HG03439 (cell line): ENCODE measurements around the gene CHIT1.
A peak's percentile ranks its signal among the peaks of the same experiment; 100 is the strongest.

ENCODE experiments used
- ATAC-seq: cut with Tn5 transposase; IDR thresholded peaks from one replicate; pipeline ENCODE4 v1.9.1; 2021; ENCODE audit warnings: mild to moderate bottlenecking, moderate library complexity; ENCODE audit not compliant: unreplicated experiment

Gene CHIT1

DNA sequence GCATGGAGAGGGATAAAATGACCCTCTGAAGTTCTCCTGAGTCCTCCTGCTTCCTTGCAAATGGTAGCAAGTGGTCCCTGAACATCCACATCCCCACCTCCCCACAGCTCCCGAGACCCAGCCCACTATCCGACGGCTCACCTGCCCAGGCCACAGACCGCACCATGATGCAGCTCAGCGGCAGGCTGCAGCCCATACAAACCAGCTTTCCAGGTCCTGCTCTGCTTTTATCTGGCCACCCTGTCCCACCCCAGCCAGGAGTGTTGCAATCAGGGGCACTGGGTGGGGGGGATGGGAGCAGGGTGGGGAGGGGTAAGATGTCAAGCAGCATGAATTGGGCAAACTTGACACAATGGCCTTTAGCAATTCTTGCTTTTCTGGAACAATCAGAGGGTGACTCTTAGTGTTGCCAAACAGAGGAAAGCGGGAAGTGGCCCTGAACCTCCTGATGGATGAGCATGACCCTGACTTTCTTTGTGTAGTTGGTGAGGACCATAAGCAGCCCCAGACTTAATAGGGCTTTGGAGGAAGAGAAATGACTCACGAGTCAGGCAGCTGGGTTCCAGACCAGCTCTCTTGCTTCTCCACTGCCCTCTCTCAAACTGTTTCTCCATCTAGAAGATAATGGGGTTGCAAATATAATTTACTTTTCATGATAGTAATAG lies at the start of gene CHIT1:
CHIT1 (minus strand) TSS at position 203 of the 665 bp plus-strand sequence; CDS start at position 166, 37 bp downstream.
- ATAC-seq, result no peak

DNA sequence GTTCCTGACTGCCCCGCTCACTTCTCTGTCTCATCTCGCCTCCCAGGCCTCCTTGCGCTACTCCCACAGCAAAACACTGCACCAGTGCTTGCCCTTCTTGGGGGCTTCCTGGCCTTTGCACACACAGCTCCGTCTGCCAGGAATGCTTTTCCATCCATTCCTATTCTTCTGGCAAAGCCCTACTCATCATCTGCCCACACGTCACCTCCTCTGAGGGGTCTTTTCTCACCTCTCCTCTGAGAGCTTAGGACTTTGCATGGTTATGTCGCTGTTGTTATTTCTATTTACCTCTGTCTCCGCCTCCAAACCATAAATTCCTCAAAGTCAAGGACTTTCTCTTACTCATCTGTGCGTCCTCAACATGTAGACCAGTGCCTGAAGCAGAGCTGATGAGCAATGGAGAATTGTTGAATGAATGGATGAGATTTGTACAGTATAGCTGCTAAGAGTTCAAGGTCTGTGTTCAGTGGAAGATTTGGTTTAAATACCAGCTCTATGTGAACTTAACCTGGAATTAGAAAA lies 49.5 kb upstream of the CHIT1 start:
- ATAC-seq, result no peak

DNA sequence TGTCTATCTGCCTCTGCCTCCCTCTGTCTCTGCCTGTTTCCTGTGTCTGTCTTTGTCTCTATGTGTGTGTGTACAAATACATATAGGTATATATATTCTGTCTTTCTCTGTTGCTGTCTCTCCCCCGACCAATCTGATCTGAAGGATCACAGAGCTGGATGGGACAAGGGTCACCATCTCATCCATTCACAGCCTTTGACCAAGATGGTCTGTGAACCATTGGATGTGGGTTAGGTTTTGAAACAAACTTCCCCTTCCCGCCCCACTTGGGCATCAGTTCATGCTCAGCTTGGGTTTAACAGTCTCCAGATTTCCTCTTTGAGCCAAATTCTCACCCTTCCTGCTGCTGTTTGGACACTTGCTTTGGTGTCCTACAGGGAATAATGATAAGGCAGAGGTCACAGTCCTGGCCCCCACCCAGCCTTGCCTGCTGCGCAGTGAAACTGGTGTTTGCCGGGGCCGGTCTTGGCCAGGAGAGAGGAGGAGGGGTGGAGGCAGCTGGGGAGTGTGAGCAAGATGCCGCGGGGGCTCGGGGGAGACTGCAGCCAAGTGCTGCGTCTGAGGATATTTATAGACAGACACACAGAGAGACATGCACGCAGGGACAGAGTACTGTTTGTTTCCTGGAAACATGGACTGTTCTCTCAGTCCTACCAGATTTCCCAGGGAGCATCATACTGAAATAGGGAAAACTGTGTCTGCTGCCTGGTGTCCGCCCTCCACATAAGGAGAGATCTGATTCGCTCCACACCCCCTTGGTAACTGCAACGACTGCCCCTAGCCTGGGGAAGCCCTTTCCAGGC lies 48.8 kb upstream of the CHIT1 start:
- no peak for ATAC-seq

DNA sequence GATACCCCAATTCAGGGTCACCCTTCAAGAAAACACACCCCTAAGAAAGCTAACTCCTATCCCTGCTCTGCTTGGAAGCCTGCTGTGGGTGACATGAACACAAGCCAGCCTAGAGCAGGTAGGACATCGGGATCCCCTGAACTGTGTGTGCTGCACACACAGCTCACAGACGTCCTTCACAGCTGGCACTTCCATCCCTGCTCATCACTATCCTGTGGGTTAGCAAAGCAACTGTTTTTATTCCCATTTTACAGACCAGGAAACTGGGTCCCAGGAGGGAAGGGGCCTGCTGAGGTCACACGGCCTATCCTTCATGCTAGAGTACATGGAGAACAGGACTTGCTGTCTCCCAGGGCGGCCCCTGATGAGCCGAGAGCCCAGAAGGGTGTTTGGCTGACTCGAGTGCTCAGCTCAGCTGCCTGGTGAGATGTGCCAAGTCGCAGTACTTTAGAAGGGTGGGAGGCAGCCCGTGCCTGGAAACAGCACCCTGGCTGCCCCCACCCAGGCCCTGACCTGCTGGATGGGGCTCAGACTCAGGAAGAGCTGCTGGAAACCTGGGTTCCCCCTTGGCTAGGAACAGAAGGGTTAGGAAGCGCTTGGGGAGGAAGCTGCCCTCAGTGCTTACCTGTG lies 47.6 kb upstream of the CHIT1 start:
- ATAC-seq, result no peak

DNA sequence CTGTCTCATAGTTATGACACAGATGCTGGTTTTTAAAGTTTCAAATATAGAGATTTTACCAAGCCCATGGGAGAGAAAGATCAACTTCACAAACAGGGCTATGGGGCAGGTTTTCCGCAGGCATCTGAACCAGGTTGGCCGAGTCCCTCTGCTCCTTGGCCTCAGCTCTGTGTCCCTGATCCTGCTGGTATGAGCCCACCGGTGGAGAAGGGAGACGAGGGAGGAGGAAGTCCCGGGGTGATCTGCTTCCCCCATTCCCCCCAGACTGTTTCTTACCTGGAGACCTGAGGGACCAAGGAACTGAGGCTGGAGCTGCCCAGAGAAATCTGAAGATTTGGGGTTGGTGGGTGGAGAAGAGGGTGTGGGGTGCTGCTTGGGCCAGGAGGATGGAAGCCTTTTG lies 46.9 kb upstream of the CHIT1 start:
- no peak for ATAC-seq

DNA sequence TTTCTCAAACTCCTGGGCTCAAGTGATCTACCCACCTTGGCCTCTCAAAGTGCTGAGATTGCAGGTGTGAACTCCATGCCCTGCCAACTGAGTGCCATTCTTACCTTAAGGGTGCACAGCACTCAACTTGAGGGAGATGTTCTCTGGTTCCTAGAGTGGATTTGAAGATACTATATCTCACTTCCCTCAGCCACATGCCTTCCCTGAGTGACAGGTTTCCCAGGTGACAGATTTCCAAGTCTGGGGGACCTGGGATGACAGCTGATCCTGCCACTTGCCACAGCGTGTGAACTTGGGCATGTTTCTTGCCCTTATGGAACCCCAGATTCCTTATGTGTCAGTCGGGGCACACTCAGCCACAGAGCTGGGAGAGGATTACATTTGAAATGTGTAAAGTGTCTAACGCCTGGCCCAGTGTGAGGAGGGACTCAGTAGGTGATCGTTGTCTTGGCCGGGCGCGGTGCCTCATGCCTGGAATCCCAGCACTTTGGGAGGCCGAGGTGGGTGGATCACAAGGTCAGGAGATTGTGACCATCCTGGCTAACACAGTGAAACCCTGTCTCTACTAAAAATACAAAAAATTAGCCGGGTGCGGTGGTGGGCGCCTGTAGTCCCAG lies 46.3 kb upstream of the CHIT1 start:
- ATAC-seq, result no peak

DNA sequence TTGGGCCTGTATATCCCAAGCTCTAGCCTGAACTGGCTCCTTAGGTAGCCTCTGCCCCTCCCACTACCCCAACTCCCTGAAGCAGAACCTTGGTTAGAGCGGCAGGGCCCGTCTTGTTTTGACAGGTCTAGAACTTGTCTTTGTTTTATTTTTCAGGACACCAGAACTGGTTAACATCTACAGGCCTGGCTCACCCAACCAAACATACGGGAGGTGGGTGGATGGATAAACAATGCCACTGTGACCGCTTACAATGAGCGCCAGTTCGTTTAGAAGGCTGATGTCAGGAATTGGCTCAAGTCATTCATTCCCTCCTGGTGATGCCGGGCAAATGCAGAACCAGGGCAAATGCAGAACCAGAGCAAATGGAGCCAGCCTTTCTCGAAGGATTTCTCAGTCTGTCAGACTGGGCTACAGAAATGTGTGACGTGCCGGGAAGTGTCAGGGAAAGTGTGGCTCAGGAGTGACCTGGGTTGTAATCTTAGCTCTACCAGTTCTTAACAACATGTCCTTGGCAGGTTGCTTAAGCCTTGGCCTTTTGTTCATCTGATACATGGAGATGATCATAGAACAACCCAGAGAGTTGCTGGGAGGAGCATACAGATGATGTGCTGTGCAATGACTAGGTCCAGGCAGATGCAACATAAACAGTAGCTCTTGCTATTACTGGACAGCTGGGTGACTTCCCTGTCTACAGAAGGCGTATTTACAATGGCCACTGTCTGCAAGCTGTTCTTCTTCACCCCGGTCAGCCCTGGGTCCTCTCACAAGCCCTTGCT lies 45.3 kb upstream of the CHIT1 start:
- ATAC-seq, result no peak

DNA sequence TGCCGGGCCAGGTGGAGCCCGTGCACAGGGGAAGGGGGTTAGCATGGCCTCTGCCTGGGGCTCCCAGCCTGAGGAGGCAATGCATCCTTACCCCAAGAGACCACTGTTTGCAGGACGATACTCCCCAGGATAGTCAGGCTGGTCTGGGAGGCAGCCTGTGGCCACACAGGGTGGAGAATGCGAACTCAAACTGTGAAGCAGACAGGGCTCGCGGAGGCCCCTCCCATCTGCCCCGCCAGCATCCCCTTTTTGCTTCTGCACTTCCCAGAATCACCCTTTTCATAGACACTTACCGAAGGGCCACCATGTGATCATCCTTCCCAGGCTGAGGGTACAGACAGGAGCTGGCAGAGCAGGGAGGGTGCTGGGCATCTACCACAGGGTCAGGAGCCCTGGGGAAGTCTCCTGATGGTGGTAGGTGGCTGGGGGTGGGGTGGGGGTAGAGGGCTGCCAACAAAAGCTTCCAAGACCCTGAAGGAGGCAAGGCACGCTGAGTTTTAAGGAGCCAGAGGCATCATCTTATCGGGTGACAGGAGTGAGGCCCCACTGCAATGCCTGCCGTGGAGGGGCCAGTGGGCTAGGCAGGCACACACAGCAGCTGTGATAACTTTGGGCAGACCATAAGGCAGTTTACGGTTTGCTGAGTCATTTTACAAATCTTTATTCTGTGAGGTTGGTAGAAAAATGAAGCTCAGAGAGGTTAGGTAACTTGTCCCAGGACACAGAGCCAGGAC lies 44.6 kb upstream of the CHIT1 start:
- ATAC-seq, result peak; percentile 20

DNA sequence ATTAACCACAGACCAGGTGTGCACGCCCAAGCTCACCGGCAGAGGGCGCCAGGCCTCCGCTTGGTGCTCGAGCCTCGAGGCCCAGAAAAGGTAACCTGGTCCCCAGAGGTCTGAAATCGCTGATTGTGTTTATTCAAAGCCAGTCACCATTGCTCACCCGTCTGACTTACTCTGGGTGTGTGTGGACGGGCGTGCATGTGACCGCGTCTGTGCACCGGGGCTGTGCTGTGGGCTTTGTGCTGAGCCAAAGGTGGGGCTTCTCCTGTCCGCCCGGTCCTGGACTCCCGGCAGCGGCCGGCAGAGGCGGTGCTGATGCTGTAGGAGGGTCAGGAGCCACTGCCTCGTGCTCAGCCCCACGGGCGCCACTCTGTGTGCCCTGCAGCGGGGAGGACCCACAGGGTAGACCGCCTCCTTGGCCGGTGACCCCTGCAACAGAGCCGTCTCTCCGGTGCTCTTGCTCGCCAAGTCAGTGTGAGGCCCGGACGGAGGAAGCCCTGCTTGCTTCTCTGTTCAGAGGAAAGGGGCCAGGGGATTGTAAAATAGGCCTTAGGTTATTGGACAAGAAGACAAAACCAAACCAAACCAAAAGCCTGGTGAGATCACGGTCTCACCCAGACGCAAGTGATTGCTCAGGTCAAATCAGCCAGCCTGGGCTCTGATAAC lies 43.9 kb upstream of the CHIT1 start:
- ATAC-seq, result peak; percentile 62

DNA sequence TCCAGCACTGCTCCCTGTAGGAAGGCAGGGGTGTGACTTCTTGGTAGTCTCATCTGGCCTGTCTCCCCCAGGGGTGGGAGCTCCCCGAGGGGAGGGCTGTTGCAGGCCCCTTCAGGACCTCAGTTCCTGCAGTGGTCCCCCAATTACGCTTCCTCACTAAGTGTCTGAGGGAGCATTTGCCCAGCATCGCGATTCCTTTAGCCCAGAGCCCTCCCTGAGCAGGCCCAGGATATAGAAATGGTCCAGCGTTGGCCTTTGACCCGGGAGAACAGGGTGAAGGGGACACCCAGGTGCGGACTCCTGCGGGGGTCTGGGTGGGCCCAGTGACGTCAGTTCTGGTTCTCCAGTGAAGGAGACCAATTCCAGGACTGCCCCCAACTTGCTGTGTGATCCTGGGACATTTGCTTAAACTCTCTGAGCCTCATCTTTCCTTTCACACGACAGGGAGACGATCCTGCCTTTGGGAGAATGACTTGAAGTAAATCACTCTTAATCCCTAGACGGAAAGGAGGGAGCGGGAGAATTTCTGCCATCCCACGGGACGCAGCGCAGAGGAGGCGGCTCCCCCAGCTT lies 43.2 kb upstream of the CHIT1 start:
- no peak for ATAC-seq

DNA sequence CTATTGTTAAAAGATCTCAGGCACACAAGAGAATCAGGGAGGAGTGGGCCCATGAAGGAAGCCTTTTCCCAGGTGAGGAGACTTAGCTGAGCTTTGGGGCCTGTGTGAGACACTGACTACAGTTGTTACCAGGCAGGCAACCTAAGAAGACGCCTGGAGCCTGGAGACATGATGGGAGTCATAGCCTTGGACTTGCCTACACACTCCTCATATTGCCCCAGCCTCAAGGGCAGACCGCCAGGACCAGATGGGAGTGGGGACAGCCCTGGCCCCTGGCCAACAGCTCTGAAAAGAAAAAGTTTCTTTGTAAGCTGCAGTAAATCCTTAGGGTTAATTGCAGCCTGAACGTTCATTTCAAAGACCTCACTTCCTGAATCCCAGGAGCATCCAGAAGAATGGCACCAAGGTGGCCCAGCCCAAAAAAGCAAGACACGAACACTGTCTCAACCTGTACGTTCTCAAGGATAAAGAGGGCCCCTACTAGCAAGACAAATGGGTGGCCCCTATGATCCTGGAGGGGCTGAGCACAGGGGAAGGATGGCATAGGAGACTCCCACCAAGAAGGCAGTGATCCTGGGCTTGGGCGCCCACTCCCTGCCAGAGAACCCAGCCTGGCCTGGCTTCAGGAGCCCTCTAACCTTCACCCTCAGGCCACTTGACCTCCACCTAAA lies 42.6 kb upstream of the CHIT1 start:
- no peak for ATAC-seq

DNA sequence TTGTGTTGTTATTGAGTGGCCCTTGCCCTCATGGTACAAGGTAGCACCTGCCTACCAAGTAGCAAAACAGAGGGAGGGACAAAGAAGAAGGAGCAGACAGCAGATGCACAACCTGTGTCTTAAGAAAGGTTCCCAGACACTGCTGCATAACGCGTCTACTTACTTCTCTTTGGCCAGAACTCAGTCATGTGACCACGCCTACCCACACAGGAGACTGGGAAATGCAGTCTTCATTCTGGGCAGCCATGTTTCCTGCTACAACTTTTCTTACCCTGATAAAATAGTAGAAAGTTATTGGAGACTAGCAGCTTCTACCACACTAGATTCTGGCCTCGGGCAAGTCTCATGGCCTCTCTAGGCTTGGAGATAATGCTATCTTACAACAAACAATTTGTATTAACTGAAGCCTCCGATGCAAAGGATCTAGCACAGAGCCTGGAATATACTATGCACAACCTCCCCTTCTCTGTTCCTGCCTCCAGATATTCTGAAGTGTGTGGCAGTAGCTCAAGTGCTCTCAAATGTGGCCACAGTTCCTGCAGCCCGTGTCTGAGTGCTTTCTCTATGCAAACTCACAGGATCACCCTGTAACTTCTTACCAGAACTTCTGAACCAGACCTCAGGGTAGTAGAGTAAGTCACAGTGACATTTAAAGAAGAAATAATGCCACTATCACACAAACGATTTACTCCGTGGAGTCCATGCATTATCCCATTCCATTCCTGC lies 41.7 kb upstream of the CHIT1 start:
- no peak for ATAC-seq

DNA sequence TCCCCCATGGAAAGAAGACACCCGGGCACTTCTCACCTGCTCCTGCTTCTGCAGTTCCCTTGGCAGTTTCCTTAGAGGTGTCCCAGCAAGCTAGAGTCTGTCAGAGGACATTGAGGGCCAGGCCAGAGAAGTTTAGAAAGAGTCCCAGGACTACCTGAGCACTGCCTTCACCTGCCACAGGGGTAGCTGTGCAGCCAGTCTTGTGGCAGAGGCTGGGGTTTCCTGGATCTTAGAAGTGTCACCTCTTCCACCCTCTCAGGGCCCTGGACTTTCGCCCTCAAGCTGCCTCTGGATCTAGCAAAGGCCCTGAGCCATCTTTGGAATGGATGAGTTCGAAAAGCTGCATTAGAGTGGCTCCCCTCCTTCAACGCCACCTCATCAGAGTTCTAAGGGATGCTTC lies 41.0 kb upstream of the CHIT1 start:
- no peak for ATAC-seq

DNA sequence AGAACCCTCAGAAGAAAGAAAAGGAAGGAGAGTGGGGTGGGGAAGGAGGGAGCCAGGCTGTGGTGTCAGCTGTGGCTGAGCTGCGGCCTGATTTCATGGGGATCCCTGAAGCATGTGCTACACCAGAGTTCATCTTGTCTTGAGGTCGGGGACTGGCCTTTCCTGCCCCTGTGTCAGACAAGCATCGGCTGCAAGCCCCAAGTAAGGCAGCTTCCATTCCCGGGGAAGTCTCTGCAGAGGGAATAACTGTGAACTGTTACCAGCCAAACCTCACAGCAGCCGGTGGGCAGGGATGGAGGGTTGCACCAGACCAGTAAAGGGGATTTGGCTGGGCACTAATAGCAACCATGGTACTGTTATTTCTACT lies 40.2 kb upstream of the CHIT1 start:
- ATAC-seq, result no peak

DNA sequence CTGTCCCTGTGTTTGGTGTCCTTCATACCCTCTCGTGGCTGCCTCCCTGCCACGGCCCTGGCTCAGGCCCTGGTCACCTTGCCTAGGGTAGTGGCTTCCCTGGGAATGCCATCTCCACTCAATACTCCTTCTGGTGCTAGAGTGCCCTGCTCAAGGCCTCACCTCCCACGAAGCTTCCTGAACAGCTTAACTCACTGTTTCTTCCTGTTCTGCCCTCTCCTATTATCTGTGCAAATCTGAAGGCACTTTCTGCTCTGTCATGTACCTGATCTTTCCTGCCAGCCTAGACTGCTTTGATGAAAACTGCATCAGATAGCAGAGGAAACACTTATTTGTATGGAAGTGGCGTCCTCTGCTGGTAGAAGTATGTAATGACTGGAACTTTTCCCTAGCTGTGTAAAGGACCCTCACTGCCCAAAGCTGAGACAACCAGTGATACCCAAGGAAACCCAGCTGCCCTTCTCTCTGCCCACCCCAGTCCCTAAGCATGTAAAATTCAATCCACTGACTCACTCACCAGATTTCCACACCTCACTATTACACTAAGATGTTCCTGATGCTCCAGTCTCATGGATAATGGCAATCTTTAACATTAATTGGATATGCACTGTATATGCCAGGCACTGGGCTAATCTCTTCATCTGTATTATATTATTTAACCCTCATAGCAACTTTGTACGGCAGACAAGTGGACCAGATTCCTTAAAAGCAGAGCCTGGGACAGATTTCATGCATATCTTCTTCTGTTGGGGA lies 39.6 kb upstream of the CHIT1 start:
- no peak for ATAC-seq

DNA sequence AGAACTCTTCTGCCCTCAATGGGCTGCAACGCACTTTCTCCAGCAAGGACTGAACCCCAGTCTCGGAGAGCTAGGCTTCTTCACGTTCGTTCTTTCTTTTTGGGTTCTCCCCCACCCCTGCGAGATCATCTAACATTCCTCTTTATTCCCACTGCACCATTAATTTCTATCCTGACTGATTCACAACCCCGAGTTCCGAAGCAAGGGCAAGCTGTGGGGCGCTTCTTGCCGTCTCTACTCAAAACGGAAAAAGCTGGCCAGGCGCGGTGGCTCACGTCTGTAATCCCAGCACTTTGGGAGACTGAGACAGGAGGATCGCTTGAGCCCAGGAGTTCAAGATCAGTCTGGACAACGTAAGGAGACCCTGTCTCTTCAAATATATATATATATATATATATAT lies 38.4 kb upstream of the CHIT1 start:
- no peak for ATAC-seq

DNA sequence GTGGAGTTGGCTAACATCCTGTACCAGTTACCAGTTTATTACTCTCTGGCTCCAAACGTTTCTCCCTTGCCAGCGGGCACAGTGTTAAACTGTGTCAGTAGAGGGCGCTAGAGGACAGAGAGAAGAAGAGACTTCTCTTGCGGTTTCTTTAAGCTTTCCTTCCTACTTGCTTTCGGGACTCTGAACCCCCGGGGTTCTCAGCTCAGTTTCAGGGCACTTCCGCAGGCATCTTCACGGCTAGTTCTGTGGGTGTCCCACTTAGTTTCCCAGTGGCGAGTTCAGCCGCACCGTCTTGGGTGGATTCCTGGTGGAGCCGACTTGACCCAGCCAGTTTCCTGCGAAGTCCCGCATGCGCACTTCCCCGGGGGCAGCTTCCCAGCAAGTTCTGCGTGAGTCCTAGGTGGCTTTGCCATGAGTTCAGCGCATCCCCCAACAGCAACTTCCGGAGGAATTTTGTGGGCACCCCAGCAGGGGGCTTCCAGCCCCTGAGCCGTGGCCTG lies 37.9 kb upstream of the CHIT1 start:
- ATAC-seq, result peak; percentile 60
